HG03175 (cell line): ENCODE results near the gene ACAP2.

Experiments
- ATAC-seq: cut with Tn5 transposase; IDR thresholded peaks from one replicate; pipeline ENCODE4 v1.9.1; 2021; ENCODE audit warnings: mild to moderate bottlenecking, moderate library complexity; ENCODE audit not compliant: unreplicated experiment

The ACAP2 gene

GRCh38 chr3:195263193-195263924 is 179.5 kb downstream of the ACAP2 start:
- no peak for ATAC-seq

- no peak for ATAC-seq
Measured at GRCh38 chr3:195261925-195262324, 180.9 kb downstream of the ACAP2 start.

GRCh38 chr3:195260280-195260905 is 182.4 kb downstream of the ACAP2 start:
- peak; percentile 25 for ATAC-seq

DNA sequence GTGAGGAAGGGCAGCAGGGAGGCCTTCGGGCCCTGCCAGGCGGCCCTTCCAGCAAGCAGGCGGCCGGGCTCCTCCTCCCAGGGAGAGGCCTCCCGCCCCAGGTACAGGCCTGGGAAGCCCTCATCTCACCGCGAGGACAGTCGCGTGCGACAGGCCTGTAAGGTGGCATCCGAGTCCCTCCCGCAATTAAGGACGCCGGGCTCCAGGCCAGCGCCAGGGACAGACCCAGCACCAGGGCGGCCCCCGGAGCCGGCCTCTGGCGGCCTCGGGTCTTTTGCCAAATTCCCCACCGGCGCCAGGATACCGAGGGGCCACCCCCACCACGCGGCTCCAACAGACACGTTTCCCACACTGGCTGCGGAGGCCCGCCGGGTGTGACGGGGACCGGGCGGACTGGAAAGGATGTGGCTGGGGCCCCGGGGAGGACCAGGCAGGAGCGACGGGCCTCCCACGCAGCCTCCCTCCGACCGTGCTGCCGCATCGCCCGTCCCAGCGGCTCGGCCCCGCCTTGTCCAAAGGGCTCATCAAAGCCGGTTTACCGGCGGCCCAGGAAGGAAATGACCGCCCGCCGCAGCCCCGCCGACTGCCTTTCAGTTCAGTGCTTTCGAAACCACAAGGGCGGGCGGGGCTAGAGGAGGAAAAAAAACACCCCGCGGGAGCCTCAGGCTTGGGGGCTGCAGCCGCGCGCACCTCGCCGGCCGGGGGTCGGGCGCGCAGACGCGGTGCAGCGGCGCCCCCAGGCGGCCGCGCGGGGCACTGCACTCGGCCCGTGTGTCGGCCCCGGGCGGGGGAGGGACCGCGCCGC is 183.1 kb downstream of the ACAP2 start:
- peak; percentile 85 for ATAC-seq

DNA sequence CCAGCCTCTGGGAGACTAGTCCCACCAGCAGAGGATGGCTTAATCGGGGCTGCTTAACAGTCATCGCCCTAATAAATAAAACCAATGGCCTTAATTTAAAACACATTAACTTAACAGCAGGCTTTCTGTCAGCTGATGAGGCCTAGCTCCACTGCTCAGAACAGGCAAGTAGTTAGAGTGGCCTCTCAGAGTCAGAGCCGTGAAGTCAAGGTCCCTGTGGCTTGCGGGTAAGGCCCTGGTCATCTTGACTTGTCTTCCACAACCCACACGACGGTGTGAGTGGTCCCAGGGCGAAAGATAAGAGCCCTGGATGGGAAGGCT is 183.7 kb downstream of the ACAP2 start:
- ATAC-seq: no peak

GRCh38 chr3:195258449-195259153 is 184.2 kb downstream of the ACAP2 start:
- ATAC-seq: no peak

DNA sequence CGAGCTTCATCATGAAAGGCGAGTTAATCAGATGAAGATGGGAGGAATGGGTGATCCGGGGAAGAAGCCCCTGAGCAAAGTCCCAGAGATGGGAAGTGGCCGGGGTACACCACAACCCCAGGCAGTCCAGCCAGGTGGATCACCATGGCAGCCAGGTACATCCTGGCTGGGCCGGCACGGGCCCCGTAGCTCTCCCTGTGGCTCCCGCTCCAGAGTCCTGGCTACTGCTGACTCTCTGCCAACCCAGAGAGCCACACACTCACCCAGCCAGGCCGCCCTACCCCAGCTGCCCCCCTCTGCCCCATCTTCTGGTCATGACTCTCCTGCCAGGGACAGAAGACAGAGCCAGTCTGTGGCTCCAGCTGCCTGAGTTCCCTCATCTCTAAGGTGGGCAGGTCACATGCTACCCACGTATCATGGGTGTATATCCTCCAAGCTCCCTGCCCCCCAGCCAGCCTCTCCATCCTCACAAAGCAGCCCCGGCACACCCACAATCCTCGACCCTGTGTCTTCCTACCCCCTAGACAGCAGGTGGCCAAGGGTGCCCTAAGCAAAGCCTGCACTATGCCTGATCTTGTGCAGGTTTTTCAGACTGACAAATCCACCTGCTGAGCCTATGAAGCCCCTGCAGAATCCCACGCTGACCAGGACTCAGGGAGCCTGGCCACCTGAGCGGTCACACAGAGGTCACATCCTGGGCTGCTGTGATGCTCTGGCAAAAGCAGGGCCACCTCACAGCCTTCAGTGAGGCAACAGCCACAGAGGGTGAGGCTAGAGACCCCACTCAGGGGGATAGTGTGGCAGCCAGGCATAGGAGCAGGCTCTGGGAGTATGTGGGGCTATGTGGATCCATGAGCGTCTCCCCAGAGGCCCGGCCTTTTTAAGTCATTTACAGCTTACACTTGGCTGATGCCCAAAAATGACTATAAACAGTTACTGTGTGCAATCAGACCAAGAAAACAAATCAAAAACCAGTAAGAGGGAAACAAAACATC is 185.1 kb downstream of the ACAP2 start:
- no peak for ATAC-seq

DNA sequence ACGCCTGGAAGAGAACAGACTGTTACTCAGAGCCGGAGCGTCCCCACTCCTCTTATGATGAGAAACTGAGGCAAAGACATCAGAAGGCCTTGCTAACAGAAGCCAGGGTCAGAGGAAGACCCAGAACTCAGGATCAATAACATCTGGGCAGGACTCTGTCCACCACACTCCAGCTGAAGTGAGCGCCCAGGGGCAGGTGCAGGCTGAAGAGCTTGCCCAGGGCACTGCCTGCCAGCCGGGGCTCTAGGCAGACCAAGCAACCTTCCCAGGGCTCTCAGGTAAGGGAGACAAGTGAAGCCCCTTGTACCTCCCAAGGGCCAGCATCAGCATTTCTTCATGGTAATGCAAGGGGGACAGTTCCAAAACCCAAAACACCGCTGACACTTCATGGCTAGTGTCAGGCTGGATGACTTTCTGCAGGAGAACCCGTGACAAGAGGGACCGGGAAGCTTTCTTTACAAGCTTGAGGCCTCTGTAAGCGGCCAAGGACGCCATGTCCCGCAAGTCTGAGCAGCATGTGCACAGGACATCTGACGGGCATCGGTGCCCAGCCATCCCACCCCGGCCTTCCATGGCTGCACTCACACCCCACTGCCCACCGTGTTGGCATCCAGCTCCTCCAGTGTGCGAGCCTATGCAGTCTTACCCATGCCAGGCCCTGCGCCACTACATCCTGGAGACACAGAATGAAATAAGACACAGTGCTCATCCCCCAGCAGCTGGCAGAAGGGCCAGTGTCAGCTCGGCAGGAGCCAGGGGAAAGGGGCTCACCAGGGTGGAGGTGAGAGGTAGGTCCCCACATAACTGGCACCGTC is 186.0 kb downstream of the ACAP2 start:
- no peak for ATAC-seq

DNA sequence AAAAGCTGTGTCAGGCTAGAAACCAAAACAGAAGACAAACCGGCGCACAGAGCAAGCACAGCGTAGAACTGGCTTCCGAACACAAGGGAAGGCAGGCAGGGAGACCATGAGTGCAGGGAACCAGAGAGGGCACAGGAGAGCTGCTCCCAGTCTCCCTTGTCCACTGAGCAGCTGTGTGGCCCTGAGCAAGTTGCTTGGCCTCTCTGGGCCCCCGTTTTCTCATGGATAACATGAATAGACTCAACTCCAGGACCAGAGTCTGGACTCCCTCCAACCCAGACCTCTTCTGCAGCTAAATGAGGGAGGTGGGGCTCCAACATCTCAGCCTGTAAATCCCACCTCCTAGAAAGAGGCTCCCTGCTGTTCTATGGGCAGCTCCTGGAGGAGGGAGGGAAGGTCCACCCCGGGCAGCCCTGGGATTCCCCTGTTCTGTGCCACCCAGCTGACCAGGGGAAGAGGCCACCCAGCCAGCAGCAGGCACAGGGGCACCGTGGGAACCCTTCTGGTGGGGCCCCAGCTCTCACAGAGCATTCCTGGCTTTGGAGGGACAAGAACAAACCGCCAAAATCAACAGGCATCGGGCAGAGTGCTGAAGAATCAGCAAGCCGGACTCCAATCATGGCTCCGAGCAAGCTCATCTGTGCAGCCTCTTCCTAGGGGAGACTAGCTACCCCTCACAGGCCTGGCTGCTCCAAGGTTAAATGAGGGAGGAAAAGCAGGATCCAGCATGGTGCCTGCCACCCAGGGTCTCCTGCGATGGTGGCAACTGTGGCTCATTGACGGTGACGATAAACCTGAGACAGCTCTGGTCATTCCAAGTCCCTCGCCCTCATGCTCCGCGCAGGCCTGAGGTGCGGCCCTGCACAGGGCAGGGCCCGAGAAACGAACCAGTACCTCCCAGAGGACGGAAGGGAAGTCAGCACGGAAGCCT is 187.0 kb downstream of the ACAP2 start:
- no peak for ATAC-seq

GRCh38 chr3:195255176-195255500 is 187.7 kb downstream of the ACAP2 start:
- ATAC-seq: no peak

DNA sequence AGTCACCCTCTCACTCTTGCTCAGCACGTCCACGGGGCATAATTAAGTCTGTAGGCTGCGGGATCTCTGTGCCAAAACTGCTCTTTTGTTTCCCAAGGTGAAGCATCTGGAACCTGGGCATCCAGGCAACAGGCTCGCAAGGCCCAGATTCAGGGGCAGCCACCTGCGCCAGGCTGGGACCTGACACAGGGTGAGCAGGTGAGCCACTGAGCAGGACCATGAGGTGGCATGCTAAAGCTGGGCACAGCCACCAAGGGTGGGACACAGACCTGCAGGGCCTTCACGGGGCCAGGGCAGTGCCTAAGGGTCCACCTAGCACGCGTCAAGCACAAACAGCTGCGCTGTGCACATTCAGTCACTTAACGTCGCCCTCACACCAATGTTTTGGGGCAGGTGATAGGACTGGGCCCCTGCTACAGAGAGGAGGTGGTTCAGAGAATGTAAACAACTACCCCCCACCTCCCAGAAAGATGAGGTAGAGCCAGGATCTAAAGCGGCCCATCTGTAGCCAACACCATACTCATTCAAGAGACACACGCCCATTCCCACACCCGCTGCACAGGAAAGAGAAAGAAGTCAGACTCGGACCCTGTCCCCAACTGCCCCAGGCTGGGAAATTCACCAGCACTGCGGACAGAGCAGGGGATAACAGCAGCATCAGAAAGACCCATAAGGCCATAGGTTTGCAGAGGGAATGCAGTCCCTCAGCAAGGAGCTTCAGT is 188.2 kb downstream of the ACAP2 start:
- ATAC-seq: no peak

DNA sequence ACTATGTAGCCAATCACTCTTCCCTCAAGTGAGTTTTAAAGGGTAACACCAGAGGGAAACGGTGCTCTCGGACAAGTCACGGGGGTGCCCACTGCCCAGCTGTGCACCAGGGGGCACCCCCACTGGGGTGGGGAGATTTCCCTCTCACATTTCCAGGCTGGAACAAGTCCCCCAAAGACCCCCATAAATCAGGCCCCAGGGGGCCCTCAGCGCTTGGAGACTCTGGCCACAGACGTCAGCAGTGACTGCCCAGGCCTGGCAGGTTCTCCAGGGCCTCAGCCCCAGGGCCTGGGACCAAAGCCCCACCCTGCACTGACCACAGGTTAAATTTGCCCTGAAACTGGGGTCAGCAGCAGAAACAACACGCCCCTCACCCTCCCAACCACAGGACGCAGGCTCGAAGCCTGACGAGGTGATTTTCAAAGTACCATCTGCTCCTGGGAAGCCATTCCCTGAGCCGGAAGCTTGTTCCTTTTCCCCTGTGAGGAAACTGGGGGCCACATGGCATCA is 188.8 kb downstream of the ACAP2 start:
- no peak for ATAC-seq

- ATAC-seq: no peak
Measured at GRCh38 chr3:195251336-195252065, 191.3 kb downstream of the ACAP2 start.

DNA sequence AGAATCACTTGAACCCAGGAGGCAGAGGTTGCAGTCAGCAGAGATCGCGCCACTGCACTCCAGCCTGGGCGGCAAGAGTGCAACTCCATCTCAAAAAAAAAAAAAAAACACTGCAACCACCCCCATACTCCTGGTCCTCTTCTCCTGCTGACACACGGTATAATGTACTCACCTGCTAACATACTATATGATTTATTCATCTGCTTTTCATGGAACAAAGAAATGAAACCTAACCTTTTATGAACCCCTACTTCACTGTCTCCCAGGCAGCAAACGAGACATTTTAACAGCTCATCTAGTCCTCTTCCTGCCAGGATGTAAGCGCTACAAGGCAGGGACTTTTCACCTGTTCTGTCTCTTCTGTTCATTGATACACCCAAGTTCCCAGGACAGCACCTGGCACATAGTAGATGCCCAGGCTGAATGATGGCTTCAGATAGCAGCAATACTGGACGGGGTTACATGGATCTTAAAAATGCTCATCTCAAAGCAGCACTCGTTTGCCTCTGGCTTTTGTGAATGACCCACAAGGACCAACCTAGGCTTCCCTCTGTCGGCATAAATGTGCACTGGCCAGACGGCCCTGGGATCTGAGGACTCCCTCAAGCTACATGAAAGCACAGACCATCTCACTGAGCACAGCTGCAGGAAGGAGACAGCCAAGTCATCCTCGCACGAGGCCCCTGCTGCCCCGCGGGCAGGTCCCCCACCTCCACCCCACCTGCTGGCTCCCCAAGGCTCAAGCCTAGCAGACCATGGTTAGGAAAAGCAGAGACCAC is 192.2 kb downstream of the ACAP2 start:
- ATAC-seq: no peak

- ATAC-seq: no peak
Measured at GRCh38 chr3:195249858-195250464, 192.9 kb downstream of the ACAP2 start.
